GM11168 (cell line): ENCODE results near the gene NXPH4.

Experiments
- in situ Hi-C: fragments of 300-500 bp; cut with MboI; formaldehyde crosslinking; loops from one replicate; pipeline ENCODE4 v1.12.0; 2022; ENCODE audit warnings: low sequenced_read_pairs; ENCODE audit not compliant: unreplicated experiment

Gene NXPH4

GRCh38 chr12:57216921-57217879, 606 bp downstream of the NXPH4 start:
- in situ Hi-C loops, result no loop called here

GRCh38 chr12:57218030-57218853, 1.6 kb downstream of the NXPH4 start:
- in situ Hi-C loops, result no loop called here

GRCh38 chr12:57219205-57219992, 2.8 kb downstream of the NXPH4 start:
- in situ Hi-C loops, result no loop called here

- in situ Hi-C loops, result no loop called here
These were observed 3.6 kb downstream of the NXPH4 start for GRCh38 chr12:57219993-57220754.

- in situ Hi-C loops, result no loop called here
These were observed 4.2 kb downstream of the NXPH4 start for GRCh38 chr12:57220770-57221168.

DNA sequence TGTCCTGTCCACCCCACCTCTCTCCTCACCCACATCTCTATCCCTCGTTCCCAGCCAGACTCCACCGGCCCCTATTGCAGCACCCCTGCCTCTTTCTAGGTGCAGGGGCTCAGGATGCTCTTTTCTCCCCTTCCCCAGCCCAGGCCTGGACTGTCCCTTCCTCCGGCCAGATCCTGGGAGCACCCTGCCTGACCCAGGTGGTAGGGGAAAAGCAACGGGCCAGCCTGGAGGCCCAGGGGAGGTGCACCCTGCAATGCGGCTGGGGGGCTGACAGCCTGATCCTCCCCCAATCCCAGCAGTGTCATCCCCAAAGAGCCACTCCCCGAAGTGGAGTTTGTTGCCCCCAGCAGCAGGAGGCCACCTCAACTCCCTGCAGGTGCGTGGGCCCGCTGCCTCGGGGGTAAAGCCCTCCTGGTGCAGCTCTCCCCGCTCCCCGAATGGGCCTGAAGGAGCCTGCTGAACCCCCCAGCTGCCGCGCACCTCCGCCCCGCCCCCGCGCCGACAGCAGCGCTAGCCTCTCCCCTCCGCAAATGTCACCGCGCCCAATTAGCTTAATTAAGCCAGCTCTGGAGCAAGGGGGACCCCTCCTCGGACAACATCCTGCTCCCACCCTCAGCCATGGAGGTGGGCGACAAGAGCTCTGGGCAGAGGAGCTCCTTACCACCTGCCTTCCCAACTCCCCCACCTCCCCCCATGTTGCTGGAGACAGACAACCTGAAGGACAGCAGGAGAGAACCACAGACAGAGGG, 4.7 kb downstream of the NXPH4 start:
- in situ Hi-C loops, result no loop called here

- in situ Hi-C loops, result no loop called here
These were observed 5.9 kb downstream of the NXPH4 start for GRCh38 chr12:57222286-57223190.

GRCh38 chr12:57223191-57224165, 6.9 kb downstream of the NXPH4 start:
- in situ Hi-C loops, result no loop called here

DNA sequence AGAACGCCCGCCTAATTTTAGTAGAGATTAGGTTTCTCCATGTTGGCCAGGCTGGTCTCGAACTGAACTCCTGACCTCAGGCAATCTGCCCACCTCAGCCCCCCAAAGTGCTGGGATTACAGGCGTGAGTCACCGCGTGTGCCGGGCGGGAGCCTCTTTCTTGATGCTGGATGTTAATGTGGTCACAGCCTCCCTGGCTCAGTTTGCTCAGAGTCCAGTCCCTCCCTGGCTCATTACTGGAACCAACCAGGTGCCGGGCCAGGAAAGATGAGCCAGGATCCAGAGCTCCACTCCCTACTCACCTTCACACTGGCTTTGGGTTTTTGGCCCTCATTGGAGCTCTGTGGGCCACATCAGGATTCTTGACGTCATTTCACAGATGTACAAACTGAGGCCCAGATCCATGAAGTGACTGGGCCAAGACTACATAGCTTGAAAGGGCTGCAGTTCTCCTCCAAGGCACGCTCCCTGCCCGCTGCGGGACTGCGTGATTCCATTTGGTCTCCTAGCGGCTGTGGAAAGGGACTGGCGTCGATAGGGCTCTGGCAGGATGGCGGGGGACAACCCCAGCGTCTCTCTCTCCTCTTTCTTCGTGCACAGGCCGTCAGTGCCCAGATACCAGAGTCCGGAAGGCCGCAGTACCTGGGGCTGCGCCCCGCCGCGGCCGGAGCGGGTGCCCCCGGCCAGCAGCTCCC, 7.8 kb downstream of the NXPH4 start:
- in situ Hi-C loops, result no loop called here

DNA sequence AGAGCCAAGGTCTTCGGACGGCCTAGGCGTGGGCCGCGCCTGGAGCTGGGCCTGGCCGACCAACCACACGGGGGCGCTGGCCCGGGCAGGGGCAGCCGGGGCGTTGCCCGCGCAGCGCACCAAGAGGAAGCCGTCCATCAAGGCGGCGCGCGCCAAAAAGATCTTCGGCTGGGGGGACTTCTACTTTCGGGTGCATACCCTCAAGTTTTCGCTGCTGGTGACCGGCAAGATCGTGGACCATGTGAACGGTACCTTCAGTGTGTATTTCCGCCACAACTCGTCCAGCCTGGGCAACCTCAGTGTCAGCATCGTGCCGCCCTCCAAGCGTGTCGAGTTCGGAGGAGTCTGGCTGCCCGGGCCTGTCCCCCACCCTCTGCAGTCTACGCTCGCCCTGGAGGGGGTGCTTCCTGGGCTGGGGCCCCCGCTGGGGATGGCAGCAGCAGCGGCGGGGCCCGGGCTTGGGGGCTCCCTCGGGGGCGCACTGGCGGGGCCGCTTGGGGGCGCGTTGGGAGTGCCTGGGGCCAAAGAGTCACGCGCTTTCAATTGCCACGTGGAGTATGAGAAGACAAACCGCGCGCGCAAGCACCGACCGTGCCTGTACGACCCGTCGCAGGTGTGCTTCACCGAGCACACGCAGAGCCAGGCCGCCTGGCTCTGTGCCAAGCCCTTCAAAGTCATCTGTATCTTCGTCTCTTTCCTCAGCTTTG, 8.5 kb downstream of the NXPH4 start:
- in situ Hi-C loops, result no loop called here

DNA sequence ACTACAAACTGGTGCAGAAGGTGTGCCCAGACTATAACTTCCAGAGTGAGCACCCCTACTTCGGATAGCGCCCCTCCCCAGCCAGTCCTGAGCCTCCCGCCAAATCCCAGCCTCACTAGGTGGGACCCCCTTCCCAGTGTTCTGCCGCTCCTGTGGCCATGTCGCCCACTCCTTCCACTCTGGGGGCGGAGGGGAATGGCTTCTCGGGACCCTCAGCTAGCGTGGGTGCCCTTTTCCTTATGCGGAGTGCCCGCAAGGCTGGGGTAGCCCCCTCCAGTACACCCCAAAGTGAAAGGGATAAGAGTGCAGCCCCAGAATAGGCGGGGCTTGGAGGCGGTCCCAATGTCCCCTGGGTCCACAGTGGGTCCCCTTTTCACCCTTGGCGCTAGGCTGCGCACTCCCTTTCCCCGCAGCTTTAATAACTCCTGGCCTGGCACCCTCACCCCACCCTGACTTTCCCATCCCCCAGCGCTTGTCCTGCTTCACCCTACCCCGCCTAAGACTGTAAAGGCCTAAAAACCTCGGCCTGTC, 9.2 kb downstream of the NXPH4 start:
- in situ Hi-C loops, result no loop called here

GRCh38 chr12:57226588-57227314, 10.2 kb downstream of the NXPH4 start:
- in situ Hi-C loops, result no loop called here

GRCh38 chr12:57227315-57228115, 10.9 kb downstream of the NXPH4 start:
- in situ Hi-C loops, result no loop called here

- in situ Hi-C loops, result no loop called here
These were observed 12.5 kb downstream of the NXPH4 start for GRCh38 chr12:57229046-57229633.
